Glutamatergic neuron (in vitro differentiated cells): Measurements from ENCODE around the gene PPAN. TPM values are rescaled to one million over a fixed set of nuclear protein-coding genes. Genes with fewer than 3 reads are reported as not detected.
A peak's percentile ranks its signal among the peaks of the same experiment; 100 is the strongest.

Experiments used
- DNase-seq: peaks from one replicate; pipeline ENCODE4 v3.0.0; 2022
- H3K27ac Mint-ChIP-seq: one replicate; pipeline ENCODE4 v1.8.0; 2020; ENCODE audit warnings: mild to moderate bottlenecking, mixed read lengths, inconsistent platforms; ENCODE audit not compliant: unreplicated experiment
- H3K27me3 Mint-ChIP-seq: one replicate; pipeline ENCODE4 v1.8.0; 2020; ENCODE audit warnings: mild to moderate bottlenecking, moderate library complexity, mixed read lengths, inconsistent platforms; ENCODE audit not compliant: unreplicated experiment
- H3K36me3 Mint-ChIP-seq: one replicate; pipeline ENCODE4 v1.8.0; 2020; ENCODE audit warnings: mild to moderate bottlenecking, mixed read lengths, inconsistent platforms; ENCODE audit not compliant: unreplicated experiment
- H3K4me1 Mint-ChIP-seq: one replicate; pipeline ENCODE4 v1.8.0; 2020; ENCODE audit warnings: mild to moderate bottlenecking, low read depth, mixed read lengths, inconsistent platforms; ENCODE audit not compliant: unreplicated experiment
- H3K4me3 Mint-ChIP-seq: one replicate; pipeline ENCODE4 v1.8.0; 2020; ENCODE audit warnings: mild to moderate bottlenecking, mixed read lengths, inconsistent platforms; ENCODE audit not compliant: unreplicated experiment
- H3K9me3 Mint-ChIP-seq: one replicate; pipeline ENCODE4 v1.8.0; 2020; ENCODE audit warnings: mild to moderate bottlenecking, moderate library complexity, mixed read lengths, inconsistent platforms; ENCODE audit not compliant: unreplicated experiment
- CTCF ChIP-seq: fragments of 200-600 bp; sonication (generic); IDR thresholded peaks from one replicate; pipeline ENCODE4 v1.5.0; 2021; ENCODE audit not compliant: partially characterized antibody, unreplicated experiment
- total RNA-seq: library from RNA; stranded (reverse); fragmentation: NEBNext Ultra II Directional; extraction: Animal tissue kit (Norgen Biotek cat#: 25700); gene quantifications from one replicate; pipeline ENCODE4 v1.2.1, GENCODE V29; 2021; ENCODE audit not compliant: unreplicated experiment

The PPAN gene
- total RNA-seq, 1 donor from 2014 or later: 44.5 TPM

GRCh38 chr19:10133596-10133995, 27.4 kb downstream of the PPAN start:
- Mint-ChIP-seq H3K9me3 (peaks cover 3% of the 10 kb centered on the region), H3K36me3 (peaks cover 6% of the 10 kb centered on the region), H3K4me1 (peaks cover 2% of the 10 kb centered on the region), H3K4me3 (no peak overlapping the region), H3K27ac (no peak overlapping the region), H3K27me3 (peaks cover 7% of the 10 kb centered on the region)
- TF ChIP-seq CTCF: no peak
- peak; percentile 50 for DNase-seq

- H3K9me3 Mint-ChIP-seq: peaks cover 4% of the 10 kb centered on the region
- H3K27me3 Mint-ChIP-seq: peaks cover 7% of the 10 kb centered on the region
- no peak overlapping the region for H3K4me3 Mint-ChIP-seq
- no peak for DNase-seq
- H3K36me3 Mint-ChIP-seq: peaks cover 6% of the 10 kb centered on the region
- no peak for TF ChIP-seq CTCF
- peaks cover 2% of the 10 kb centered on the region for H3K4me1 Mint-ChIP-seq
- no peak overlapping the region for H3K27ac Mint-ChIP-seq
Observed at GRCh38 chr19:10134040-10134439, 27.9 kb downstream of the PPAN start.

GRCh38 chr19:10135551-10136334, 29.6 kb downstream of the PPAN start:
- no peak for TF ChIP-seq CTCF
- peaks cover 4% of the 10 kb centered on the region for H3K9me3 Mint-ChIP-seq
- H3K4me3 Mint-ChIP-seq: no peak overlapping the region
- H3K4me1 Mint-ChIP-seq: peaks cover 3% of the 10 kb centered on the region
- H3K27me3 Mint-ChIP-seq: peaks cover 10% of the 10 kb centered on the region
- no peak overlapping the region for H3K27ac Mint-ChIP-seq
- DNase-seq: no peak
- H3K36me3 Mint-ChIP-seq: peaks cover 6% of the 10 kb centered on the region

- H3K27me3 Mint-ChIP-seq: peaks cover 11% of the 10 kb centered on the region
- H3K9me3 Mint-ChIP-seq: peaks cover 4% of the 10 kb centered on the region
- peaks cover 3% of the 10 kb centered on the region for H3K4me1 Mint-ChIP-seq
- no peak overlapping the region for H3K4me3 Mint-ChIP-seq
- DNase-seq: no peak
- H3K27ac Mint-ChIP-seq: no peak overlapping the region
- H3K36me3 Mint-ChIP-seq: peaks cover 6% of the 10 kb centered on the region
- no peak for TF ChIP-seq CTCF
Observed at GRCh38 chr19:10136936-10137335, 30.8 kb downstream of the PPAN start.
